Uterus (tissue), 2 donors: ENCODE results near the gene TMEM125.

ENCODE experiments used
- CTCF ChIP-seq, 4 experiments: fragments of 200-600 bp in 2 of 4; fragments of 450-650 bp in 2 of 4; sonication (generic) in 2 of 4; IDR thresholded peaks; one replicate each; pipeline ENCODE4 v1.5.1; 2016 to 2019; ENCODE audit warnings: antibody characterized with exemption in 4 of 4, mild to moderate bottlenecking in 2 of 4, moderate library complexity in 1 of 4
- POLR2A ChIP-seq, 2 donors: fragments of 450-650 bp; IDR thresholded peaks; one replicate each; pipeline ENCODE4 v1.6.1; 2016; ENCODE audit warnings: antibody characterized with exemption in 2 of 2, mild to moderate bottlenecking in 1 of 2, moderate library complexity in 1 of 2

GRCh38 chr1:43293176-43293575 lies 23.4 kb downstream of the TMEM125 start:
- TF ChIP-seq CTCF (IDR thresholded peaks at IDR 0.05), result no peak
- no peak for TF ChIP-seq POLR2A (IDR thresholded peaks at IDR 0.05)
